Measurements from ENCODE around the gene TICRR. TPM values are rescaled to one million over a fixed set of nuclear protein-coding genes. Genes with fewer than 3 reads are reported as not detected.

The TICRR gene
- total RNA-seq, 1 donor from 2014 or later = 2.2 TPM

GRCh38 chr15:89674526-89674925 is 99.3 kb downstream of the TICRR start:
- TF ChIP-seq, protein P1, sequence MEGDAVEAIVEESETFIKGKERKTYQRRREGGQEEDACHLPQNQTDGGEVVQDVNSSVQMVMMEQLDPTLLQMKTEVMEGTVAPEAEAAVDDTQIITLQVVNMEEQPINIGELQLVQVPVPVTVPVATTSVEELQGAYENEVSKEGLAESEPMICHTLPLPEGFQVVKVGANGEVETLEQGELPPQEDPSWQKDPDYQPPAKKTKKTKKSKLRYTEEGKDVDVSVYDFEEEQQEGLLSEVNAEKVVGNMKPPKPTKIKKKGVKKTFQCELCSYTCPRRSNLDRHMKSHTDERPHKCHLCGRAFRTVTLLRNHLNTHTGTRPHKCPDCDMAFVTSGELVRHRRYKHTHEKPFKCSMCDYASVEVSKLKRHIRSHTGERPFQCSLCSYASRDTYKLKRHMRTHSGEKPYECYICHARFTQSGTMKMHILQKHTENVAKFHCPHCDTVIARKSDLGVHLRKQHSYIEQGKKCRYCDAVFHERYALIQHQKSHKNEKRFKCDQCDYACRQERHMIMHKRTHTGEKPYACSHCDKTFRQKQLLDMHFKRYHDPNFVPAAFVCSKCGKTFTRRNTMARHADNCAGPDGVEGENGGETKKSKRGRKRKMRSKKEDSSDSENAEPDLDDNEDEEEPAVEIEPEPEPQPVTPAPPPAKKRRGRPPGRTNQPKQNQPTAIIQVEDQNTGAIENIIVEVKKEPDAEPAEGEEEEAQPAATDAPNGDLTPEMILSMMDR (IDR thresholded peaks at IDR 0.05) = no peak
- no peak overlapping the region for H3K4me3 Mint-ChIP-seq (ENCODE audit: unreplicated experiment)
- H3K4me1 Mint-ChIP-seq (ENCODE audit: low read depth) = peaks cover 16% of the 10 kb centered on the region
- DNase-seq (ENCODE audit: low spot score) = no peak
- no peaks in the 10 kb centered on the region for H3K27me3 Mint-ChIP-seq (ENCODE audit: low read depth)
- no peaks in the 10 kb centered on the region for H3K36me3 Mint-ChIP-seq (ENCODE audit: low read depth)
- H3K27ac Mint-ChIP-seq (ENCODE audit: unreplicated experiment) = no peak overlapping the region
- no peaks in the 10 kb centered on the region for H3K9me3 Mint-ChIP-seq (ENCODE audit: low read depth)

GRCh38 chr15:89675606-89676005 is 100.3 kb downstream of the TICRR start:
- Mint-ChIP-seq H3K27me3 (ENCODE audit: low read depth) (no peaks in the 10 kb centered on the region), H3K36me3 (ENCODE audit: low read depth) (no peaks in the 10 kb centered on the region), H3K9me3 (ENCODE audit: low read depth) (no peaks in the 10 kb centered on the region), H3K4me1 (ENCODE audit: low read depth) (peaks cover 23% of the 10 kb centered on the region), H3K27ac (ENCODE audit: unreplicated experiment) (no peak overlapping the region), H3K4me3 (ENCODE audit: unreplicated experiment) (no peak overlapping the region)
- no peak for DNase-seq (ENCODE audit: low spot score)
- TF ChIP-seq, protein P1 (IDR thresholded peaks at IDR 0.05) = no peak

DNA sequence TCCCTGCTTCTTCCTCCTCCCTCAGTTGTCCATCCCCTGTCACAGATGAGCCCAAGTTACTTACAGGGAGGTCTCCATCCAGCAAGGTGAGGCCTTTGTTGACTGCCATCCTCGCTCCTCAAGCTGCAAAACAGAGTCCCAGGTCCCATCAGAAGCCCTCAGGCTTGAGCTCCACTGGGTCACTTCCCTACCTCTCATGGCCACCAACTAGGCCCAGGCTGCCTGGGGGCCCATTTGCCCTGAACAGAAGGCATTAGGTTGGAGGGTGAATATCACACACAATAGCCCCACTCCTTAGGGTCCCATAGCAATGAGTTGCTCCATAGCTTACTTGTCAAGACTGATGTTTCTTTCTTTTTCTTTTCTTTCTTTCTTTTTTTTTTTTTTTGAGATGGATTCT is 102.1 kb downstream of the TICRR start:
- Mint-ChIP-seq H3K9me3 (ENCODE audit: low read depth) (no peaks in the 10 kb centered on the region), H3K4me1 (ENCODE audit: low read depth) (peaks cover 30% of the 10 kb centered on the region), H3K4me3 (ENCODE audit: unreplicated experiment) (no peak overlapping the region), H3K27me3 (ENCODE audit: low read depth) (no peaks in the 10 kb centered on the region), H3K27ac (ENCODE audit: unreplicated experiment) (no peak overlapping the region), H3K36me3 (ENCODE audit: low read depth) (peaks cover 3% of the 10 kb centered on the region)
- no peak for DNase-seq (ENCODE audit: low spot score)
- TF ChIP-seq, protein P1 (IDR thresholded peaks at IDR 0.05) = no peak

Other genes starting within 250 kb of the TICRR start
- 49.7 to 54.2 TPM (median 52.1 TPM) in 3 replicates for gene POLG, start 240.6 kb upstream of the TICRR start, total RNA-seq
- not detected in 3 replicates for gene RHCG, start 78.9 kb upstream of the TICRR start, total RNA-seq
- 13.9 to 15.9 TPM (median 14.9 TPM) in 3 replicates for gene KIF7, start 80.0 kb downstream of the TICRR start, total RNA-seq
- 0.17 to 0.44 TPM in 2 of 3 replicates, not detected in the other for gene PLIN1, start 103.9 kb downstream of the TICRR start, total RNA-seq
- 2.3 to 4.3 TPM (median 3.0 TPM) in 3 replicates for gene PEX11A, start 115.3 kb downstream of the TICRR start, total RNA-seq
- gene WDR93, start 115.3 kb downstream of the TICRR start, total RNA-seq = not detected in 3 replicates
- gene MESP1, start 175.8 kb downstream of the TICRR start, total RNA-seq = 0.97 to 2.7 TPM (median 2.1 TPM) in 3 replicates
- gene MESP2, start 200.9 kb downstream of the TICRR start, total RNA-seq = 0.25 to 0.51 TPM (median 0.36 TPM) in 3 replicates
- gene ANPEP, start 239.4 kb downstream of the TICRR start, total RNA-seq = 46.5 to 64.9 TPM (median 48.1 TPM) in 3 replicates

Data from chondrocyte (in vitro differentiated cells).